AG04450 (cell line): ENCODE data around the gene CD164L2. TPM values are rescaled to one million over a fixed set of nuclear protein-coding genes. Genes with fewer than 3 reads are reported as not detected.

ENCODE experiments used
- CTCF ChIA-PET: fragments of 300-600, 350-600 bp; formaldehyde crosslinking; extraction: SDS; loops from one replicate; lab custom pipeline; 2022; ENCODE audit warnings: antibody characterized with exemption, inconsistent platforms; lab: Charles Lee
- POLR2A ChIA-PET: fragments of 350-600 bp; formaldehyde crosslinking; extraction: SDS; loops from one replicate; lab custom pipeline; 2021; ENCODE audit warnings: antibody characterized with exemption, inconsistent platforms; lab: Yijun Ruan, JAX
- DNase-seq: peaks from one replicate; pipeline ENCODE4 v3.0.0-alpha.2; 2011; ENCODE audit warnings: low read depth, low spot score
- H3K27ac ChIP-seq: one replicate; pipeline ENCODE4 v1.5.1; 2012; ENCODE audit warnings: low read depth, low read length, control low read depth
- H3K27me3 ChIP-seq: one replicate; pipeline ENCODE4 v1.6.0; 2012; ENCODE audit warnings: low read length; ENCODE audit not compliant: control insufficient read depth, insufficient read depth
- H3K4me3 ChIP-seq: 2 replicates; pipeline ENCODE4 v1.5.1; 2011; ENCODE audit warnings: mild to moderate bottlenecking, low read depth, low read length, control low read depth
- H3K9me3 ChIP-seq: 2 replicates; pipeline ENCODE4 v1.5.1; 2012; ENCODE audit warnings: low read length; ENCODE audit not compliant: control insufficient read depth, insufficient read depth
- polyA plus RNA-seq: library from polyadenylated mRNA; depleted of rRNA; stranded (reverse); fragments of >200 nt; gene quantifications from 2 replicates; pipeline ENCODE4 v1.2.3, GENCODE V29; 2011
- TF ChIP-seq, protein P1 (sequence below): IDR thresholded peaks from 2 replicates; pipeline ENCODE4 v1.5.1; 2011; ENCODE audit warnings: low read depth, low read length, control low read depth, inconsistent platforms

CD164L2 gene
- polyA plus RNA-seq, 1 experiment: not detected

DNA sequence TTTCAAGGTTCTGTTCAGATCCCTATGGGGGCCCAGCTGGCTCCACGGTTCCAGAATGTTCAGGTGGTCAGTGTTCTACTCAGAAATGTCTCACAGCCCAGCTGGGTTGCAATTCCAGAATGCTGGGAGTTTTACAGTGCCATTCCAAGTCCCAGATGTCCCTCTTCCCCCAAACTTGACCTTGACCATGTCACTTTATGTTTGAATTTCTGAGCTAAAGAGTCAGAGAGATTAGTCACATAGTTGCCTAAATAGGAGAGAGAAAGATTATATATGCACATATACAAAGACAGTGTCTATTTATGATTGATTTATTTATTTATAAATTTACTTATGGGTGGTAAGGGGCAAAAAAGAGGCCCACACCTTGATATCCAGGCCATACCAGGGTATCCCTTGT is 11.8 kb upstream of the CD164L2 start:
- no peak overlapping the region for H3K27ac ChIP-seq
- no peak for DNase-seq
- H3K27me3 ChIP-seq: no peaks in the 10 kb centered on the region
- ChIA-PET POLR2A (interaction anchor here (1.2 to 1.5 kb wide), 4 partner anchors 10 to 96 kb away, joined by 3 to 7 read pairs (median 5); partner anchors contain the start of gene MAP3K6), CTCF (interaction anchor here (0.6 to 7.4 kb wide), 26 partner anchors 10 to 352 kb away, joined by 3 to 168 read pairs (median 6); partner anchors contain the start of gene MAP3K6)
- no peak overlapping the region for H3K4me3 ChIP-seq
- TF ChIP-seq, protein P1, sequence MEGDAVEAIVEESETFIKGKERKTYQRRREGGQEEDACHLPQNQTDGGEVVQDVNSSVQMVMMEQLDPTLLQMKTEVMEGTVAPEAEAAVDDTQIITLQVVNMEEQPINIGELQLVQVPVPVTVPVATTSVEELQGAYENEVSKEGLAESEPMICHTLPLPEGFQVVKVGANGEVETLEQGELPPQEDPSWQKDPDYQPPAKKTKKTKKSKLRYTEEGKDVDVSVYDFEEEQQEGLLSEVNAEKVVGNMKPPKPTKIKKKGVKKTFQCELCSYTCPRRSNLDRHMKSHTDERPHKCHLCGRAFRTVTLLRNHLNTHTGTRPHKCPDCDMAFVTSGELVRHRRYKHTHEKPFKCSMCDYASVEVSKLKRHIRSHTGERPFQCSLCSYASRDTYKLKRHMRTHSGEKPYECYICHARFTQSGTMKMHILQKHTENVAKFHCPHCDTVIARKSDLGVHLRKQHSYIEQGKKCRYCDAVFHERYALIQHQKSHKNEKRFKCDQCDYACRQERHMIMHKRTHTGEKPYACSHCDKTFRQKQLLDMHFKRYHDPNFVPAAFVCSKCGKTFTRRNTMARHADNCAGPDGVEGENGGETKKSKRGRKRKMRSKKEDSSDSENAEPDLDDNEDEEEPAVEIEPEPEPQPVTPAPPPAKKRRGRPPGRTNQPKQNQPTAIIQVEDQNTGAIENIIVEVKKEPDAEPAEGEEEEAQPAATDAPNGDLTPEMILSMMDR: no peak
- H3K9me3 ChIP-seq: no peaks in the 10 kb centered on the region

DNA sequence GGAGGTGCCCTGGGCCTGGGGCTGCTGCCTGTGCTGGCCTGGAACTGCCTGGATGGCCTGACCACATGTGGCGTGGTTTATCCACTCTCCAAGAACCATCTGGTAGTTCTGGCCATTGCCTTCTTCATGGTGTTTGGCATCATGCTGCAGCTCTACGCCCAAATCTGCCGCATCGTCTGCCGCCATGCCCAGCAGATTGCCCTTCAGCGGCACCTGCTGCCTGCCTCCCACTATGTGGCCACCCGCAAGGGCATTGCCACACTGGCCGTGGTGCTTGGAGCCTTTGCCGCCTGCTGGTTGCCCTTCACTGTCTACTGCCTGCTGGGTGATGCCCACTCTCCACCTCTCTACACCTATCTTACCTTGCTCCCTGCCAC is 11.1 kb upstream of the CD164L2 start:
- H3K27ac ChIP-seq: no peak overlapping the region
- POLR2A ChIA-PET: interaction anchor here (1.2 to 1.5 kb wide), 4 partner anchors 11 to 95 kb away, joined by 3 to 7 read pairs (median 5); partner anchors contain the start of gene MAP3K6
- TF ChIP-seq, protein P1: no peak

DNA sequence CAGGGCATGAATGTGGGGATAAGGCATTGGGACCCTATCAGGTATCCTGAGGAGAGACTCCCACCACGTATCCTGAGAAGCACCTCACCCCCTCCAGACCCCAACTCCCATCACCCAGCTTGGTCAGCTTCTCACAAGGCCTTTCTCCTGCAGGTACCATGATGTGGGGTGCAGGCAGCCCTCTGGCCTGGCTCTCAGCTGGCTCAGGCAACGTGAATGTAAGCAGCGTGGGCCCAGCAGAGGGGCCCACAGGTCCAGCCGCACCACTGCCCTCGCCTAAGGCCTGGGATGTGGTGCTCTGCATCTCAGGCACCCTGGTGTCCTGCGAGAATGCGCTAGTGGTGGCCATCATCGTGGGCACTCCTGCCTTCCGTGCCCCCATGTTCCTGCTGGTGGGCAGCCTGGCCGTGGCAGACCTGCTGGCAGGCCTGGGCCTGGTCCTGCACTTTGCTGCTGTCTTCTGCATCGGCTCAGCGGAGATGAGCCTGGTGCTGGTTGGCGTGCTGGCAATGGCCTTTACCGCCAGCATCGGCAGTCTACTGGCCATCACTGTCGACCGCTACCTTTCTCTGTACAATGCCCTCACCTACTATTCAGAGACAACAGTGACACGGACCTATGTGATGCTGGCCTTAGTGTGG is 10.6 kb upstream of the CD164L2 start:
- Histone ChIP-seq H3K27me3 (no peaks in the 10 kb centered on the region), H3K9me3 (no peaks in the 10 kb centered on the region), H3K27ac (no peak overlapping the region), H3K4me3 (no peak overlapping the region)
- ChIA-PET CTCF (interaction anchor here (0.6 to 7.4 kb wide), 5 partner anchors 28 to 213 kb away, joined by 4 to 168 read pairs (median 4); partner anchors contain the start of gene MAP3K6), POLR2A (no interaction called here)
- TF ChIP-seq, protein P1: no peak
- DNase-seq: no peak

More for the DNA sequence above, 11.1 kb upstream of the CD164L2 start:
- no peak for DNase-seq
- no peaks in the 10 kb centered on the region for H3K27me3 ChIP-seq
- CTCF ChIA-PET: interaction anchor here (0.6 to 7.4 kb wide), 23 partner anchors 10 to 351 kb away, joined by 3 to 168 read pairs (median 6); partner anchors contain the start of gene MAP3K6
- H3K9me3 ChIP-seq: no peaks in the 10 kb centered on the region
- no peak overlapping the region for H3K4me3 ChIP-seq

DNA sequence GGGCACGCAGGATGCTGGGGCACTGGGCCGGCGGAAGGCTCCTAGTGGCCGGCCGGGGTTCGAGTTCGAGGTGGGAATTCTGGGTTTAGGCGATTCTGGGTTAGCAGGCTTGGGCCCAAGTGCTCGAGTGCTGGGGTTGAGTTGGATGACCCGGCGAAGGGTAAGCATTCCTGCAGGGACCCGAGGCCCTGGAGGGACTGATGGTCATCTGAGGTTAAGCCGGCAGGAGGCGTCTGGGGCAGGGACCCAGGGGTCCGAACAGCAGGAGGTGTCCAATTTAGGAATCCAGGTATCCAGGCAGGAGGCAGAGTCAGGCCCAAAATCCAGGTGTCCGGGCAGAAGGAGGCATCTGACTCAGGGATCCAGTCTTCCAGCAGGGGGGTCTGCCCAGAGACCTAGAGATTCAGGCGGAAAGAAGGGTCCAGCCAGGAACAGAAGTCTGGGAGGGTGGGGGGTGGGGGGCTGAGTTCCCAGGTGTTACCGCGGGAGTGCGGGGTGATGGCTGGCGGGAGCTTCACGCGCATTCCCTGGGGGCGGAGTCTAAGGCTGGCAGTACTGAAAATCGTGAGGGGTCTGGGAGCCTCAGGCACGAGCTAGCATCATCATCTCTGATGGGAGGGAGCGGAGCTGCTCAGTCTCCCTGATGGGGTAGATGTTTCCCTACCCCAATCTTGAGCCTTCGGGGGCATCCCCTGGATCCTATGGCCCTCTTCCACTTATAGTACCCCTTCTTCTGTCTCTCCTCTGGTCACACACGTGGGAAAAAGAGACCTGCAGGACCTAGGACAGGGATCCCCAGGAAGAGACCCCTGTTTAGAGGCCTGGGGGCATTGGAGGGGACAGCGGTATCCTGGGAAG is 9.9 kb upstream of the CD164L2 start:
- ChIA-PET POLR2A (no interaction called here), CTCF (interaction anchor here (0.6 to 7.4 kb wide), 5 partner anchors 27 to 214 kb away, joined by 4 to 168 read pairs (median 4); partner anchors contain the start of gene MAP3K6)
- Histone ChIP-seq H3K27ac (no peak overlapping the region), H3K4me3 (peak overlapping the region; percentile 77), H3K9me3 (no peaks in the 10 kb centered on the region), H3K27me3 (no peaks in the 10 kb centered on the region)
- TF ChIP-seq, protein P1: peak; percentile 43
- DNase-seq: no peak
